ENCODE results near the gene ZHX3.
"Not testable (repeated sequence)": the region's sequence is repeated elsewhere in the genome, so short reads cannot be mapped to it uniquely, and the experiment has no call there.

Gene ZHX3

GRCh38 chr20:41145317-41145716, 172.2 kb downstream of the ZHX3 start:
- no peak for DNase-seq

GRCh38 chr20:41143354-41143753, 174.2 kb downstream of the ZHX3 start:
- no peak for DNase-seq

- DNase-seq, result no peak
Observed at GRCh38 chr20:41142919-41143318, 174.6 kb downstream of the ZHX3 start.

- DNase-seq, result no peak
Observed at GRCh38 chr20:41142245-41142644, 175.3 kb downstream of the ZHX3 start.

GRCh38 chr20:41141153-41141815, 176.2 kb downstream of the ZHX3 start:
- DNase-seq, result peak; percentile 22

- DNase-seq, result no peak
Observed at GRCh38 chr20:41140226-41141133, 177.1 kb downstream of the ZHX3 start.

GRCh38 chr20:41139227-41140093, 178.1 kb downstream of the ZHX3 start:
- no peak for DNase-seq

GRCh38 chr20:41138475-41139226, 178.9 kb downstream of the ZHX3 start:
- DNase-seq, result no peak

- DNase-seq, result peak; percentile 25
Observed at GRCh38 chr20:41137614-41138474, 179.7 kb downstream of the ZHX3 start.

GRCh38 chr20:41136680-41137613, 180.6 kb downstream of the ZHX3 start, which contains the start of gene PLCG1:
Gene PLCG1 (plus strand): TSS chr20:41137543. CDS start chr20:41137642, 99 bp downstream.
- DNase-seq, result peak; percentile 72

GRCh38 chr20:41135888-41136679, 181.4 kb downstream of the ZHX3 start:
- no peak for DNase-seq

GRCh38 chr20:41135187-41135887, 182.2 kb downstream of the ZHX3 start:
- DNase-seq, result no peak

GRCh38 chr20:41134362-41135186, 183.0 kb downstream of the ZHX3 start:
- no peak for DNase-seq

- no peak for DNase-seq
Observed at GRCh38 chr20:41133709-41134361, 183.7 kb downstream of the ZHX3 start.

GRCh38 chr20:41132388-41132775, 185.1 kb downstream of the ZHX3 start:
- not testable (repeated sequence) for DNase-seq

- DNase-seq, result no peak
Observed at GRCh38 chr20:41131594-41132387, 185.7 kb downstream of the ZHX3 start.

Measured in HCEC 1CT (cell line).